Liver (tissue), 3 donors: Measurements from ENCODE around the gene YTHDF2.

Experiments used
- ATF3 ChIP-seq: IDR thresholded peaks from 2 replicates; pipeline ENCODE4 v1.6.1; 2016; ENCODE audit warnings: antibody characterized with exemption
- EGR1 ChIP-seq, 2 donors: IDR thresholded peaks; 2 replicates each; pipeline ENCODE4 v1.6.1; 2016 to 2018; ENCODE audit warnings: antibody characterized with exemption in 2 of 2, low read depth in 2 of 2
- GABPA ChIP-seq, 2 donors: IDR thresholded peaks in 1 of 2; conservative IDR thresholded peaks in 1 of 2; 2 replicates each; pipeline ENCODE4 v1.6.1; 2016; ENCODE audit warnings: antibody characterized with exemption in 2 of 2, mild to moderate bottlenecking in 1 of 2, moderate library complexity in 1 of 2
- HNF4A ChIP-seq, 2 donors: conservative IDR thresholded peaks; 2 replicates each; pipeline ENCODE4 v1.6.1; 2016; ENCODE audit warnings: antibody characterized with exemption in 2 of 2, mild to moderate bottlenecking in 2 of 2
- HNF4G ChIP-seq: IDR thresholded peaks from 2 replicates; pipeline ENCODE4 v1.6.1; 2016; ENCODE audit warnings: antibody characterized with exemption
- JUND ChIP-seq, 2 donors: IDR thresholded peaks; 2 replicates each; pipeline ENCODE4 v1.6.1; 2016; ENCODE audit warnings: antibody characterized with exemption in 2 of 2
- RAD21 ChIP-seq, 2 donors: IDR thresholded peaks; 2 replicates each; pipeline ENCODE4 v1.6.1; 2016; ENCODE audit warnings: antibody characterized with exemption in 2 of 2, mild to moderate bottlenecking in 2 of 2
- SP1 ChIP-seq: IDR thresholded peaks from 2 replicates; pipeline ENCODE4 v1.6.1; 2018; ENCODE audit warnings: antibody characterized with exemption, mild to moderate bottlenecking
- TAF1 ChIP-seq: conservative IDR thresholded peaks from 2 replicates; pipeline ENCODE4 v1.6.1; 2016; ENCODE audit warnings: antibody characterized with exemption, mild to moderate bottlenecking
- YY1 ChIP-seq: IDR thresholded peaks from 2 replicates; pipeline ENCODE4 v1.6.1; 2016; ENCODE audit warnings: antibody characterized with exemption, mild to moderate bottlenecking
- TF ChIP-seq, protein P1 (sequence below): fragments of 150-350 bp; IDR thresholded peaks from 2 replicates; pipeline ENCODE4 v1.5.1; 2017; ENCODE audit warnings: improper control_type of control experiment, low read depth, low read length; ENCODE audit not compliant: missing input control
- TF ChIP-seq, protein P2 (sequence below): IDR thresholded peaks from 2 replicates; pipeline ENCODE4 v1.6.1; 2016; ENCODE audit warnings: antibody characterized with exemption
- TF ChIP-seq, protein P3 (sequence below): IDR thresholded peaks from 2 replicates; pipeline ENCODE4 v1.6.1; 2016; ENCODE audit warnings: antibody characterized with exemption
- donor health status: healthy.
- donor health status: healthy.

- TF ChIP-seq, protein P1, sequence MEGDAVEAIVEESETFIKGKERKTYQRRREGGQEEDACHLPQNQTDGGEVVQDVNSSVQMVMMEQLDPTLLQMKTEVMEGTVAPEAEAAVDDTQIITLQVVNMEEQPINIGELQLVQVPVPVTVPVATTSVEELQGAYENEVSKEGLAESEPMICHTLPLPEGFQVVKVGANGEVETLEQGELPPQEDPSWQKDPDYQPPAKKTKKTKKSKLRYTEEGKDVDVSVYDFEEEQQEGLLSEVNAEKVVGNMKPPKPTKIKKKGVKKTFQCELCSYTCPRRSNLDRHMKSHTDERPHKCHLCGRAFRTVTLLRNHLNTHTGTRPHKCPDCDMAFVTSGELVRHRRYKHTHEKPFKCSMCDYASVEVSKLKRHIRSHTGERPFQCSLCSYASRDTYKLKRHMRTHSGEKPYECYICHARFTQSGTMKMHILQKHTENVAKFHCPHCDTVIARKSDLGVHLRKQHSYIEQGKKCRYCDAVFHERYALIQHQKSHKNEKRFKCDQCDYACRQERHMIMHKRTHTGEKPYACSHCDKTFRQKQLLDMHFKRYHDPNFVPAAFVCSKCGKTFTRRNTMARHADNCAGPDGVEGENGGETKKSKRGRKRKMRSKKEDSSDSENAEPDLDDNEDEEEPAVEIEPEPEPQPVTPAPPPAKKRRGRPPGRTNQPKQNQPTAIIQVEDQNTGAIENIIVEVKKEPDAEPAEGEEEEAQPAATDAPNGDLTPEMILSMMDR, result no peak
- TF ChIP-seq RAD21 (IDR thresholded peaks at IDR 0.05) (no peak), HNF4G (no peak), SP1 (no peak), TAF1 (no peak), ATF3 (no peak), EGR1 (IDR thresholded peaks at IDR 0.05; ENCODE audit: low read depth in 2 of 2) (no peak), GABPA (IDR thresholded peaks at IDR 0.05 in 1 of 2, conservative IDR thresholded peaks at IDR 0.05 in 1 of 2) (no peak), JUND (IDR thresholded peaks at IDR 0.05) (no peak), YY1 (no peak), HNF4A (conservative IDR thresholded peaks at IDR 0.05) (no peak)
- TF ChIP-seq, protein P2, sequence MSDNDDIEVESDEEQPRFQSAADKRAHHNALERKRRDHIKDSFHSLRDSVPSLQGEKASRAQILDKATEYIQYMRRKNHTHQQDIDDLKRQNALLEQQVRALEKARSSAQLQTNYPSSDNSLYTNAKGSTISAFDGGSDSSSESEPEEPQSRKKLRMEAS, result no peak
- TF ChIP-seq, protein P3, sequence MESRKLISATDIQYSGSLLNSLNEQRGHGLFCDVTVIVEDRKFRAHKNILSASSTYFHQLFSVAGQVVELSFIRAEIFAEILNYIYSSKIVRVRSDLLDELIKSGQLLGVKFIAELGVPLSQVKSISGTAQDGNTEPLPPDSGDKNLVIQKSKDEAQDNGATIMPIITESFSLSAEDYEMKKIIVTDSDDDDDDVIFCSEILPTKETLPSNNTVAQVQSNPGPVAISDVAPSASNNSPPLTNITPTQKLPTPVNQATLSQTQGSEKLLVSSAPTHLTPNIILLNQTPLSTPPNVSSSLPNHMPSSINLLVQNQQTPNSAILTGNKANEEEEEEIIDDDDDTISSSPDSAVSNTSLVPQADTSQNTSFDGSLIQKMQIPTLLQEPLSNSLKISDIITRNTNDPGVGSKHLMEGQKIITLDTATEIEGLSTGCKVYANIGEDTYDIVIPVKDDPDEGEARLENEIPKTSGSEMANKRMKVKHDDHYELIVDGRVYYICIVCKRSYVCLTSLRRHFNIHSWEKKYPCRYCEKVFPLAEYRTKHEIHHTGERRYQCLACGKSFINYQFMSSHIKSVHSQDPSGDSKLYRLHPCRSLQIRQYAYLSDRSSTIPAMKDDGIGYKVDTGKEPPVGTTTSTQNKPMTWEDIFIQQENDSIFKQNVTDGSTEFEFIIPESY, result no peak
Measured at GRCh38 chr1:28817133-28817532, 80.4 kb downstream of the YTHDF2 start.
